ENCODE data around the gene SLCO3A1. TPM values are rescaled to one million over a fixed set of nuclear protein-coding genes. Genes with fewer than 3 reads are reported as not detected.

Gene SLCO3A1
- total RNA-seq, 1 experiment from 2014 or later: 37.8 TPM

DNA sequence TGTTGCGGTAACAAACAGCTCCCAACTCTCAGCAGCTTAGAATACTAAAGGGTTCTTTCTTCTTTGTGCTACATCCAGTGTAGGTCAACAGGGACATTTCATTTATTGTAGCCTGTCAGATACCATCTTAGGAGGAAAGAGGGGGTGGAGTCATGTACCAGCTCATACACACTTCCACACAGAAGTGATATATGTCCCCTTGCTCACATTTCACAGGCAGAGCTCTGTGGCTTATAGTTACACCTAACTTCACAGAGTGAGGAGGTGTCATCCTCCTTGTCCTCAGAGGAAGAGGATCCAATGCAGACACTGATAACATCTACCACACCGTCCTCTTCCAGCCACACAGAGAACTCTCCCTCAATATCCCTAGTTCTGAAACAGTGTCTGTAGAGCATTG lies 247.2 kb downstream of the SLCO3A1 start:
- Histone ChIP-seq H3F3A (ENCODE audit: insufficient read depth, low read depth) (no peaks in the 10 kb centered on the region), H4K20me1 (ENCODE audit: insufficient read depth) (no peaks in the 10 kb centered on the region), H3K9me2 (ENCODE audit: insufficient read depth) (no peaks in the 10 kb centered on the region), H3K27ac (no peak overlapping the region), H3K27me3 (ENCODE audit: insufficient read depth, low read depth) (no peaks in the 10 kb centered on the region), H3K36me3 (ENCODE audit: low read depth) (no peaks in the 10 kb centered on the region), H3K79me2 (ENCODE audit: low read depth) (no peaks in the 10 kb centered on the region), H3K4me3 (no peak overlapping the region), H3K9me3 (ENCODE audit: insufficient read depth, low read depth) (no peaks in the 10 kb centered on the region), H2AFZ (no peak overlapping the region), H3K4me2 (no peak overlapping the region), H3K4me1 (replicated peaks; ENCODE audit: insufficient read depth) (no peaks in the 10 kb centered on the region)
- no TSS peak for BruUV-seq (replicated peaks)
- ChIA-PET CTCF (no interaction called here), POLR2A (ENCODE audit: unreplicated experiment) (no interaction called here)
- intact Hi-C loops (cut with micrococcal nuclease; ENCODE audit: unreplicated experiment): no loop called here
- DNase-seq: no peak
- TF ChIP-seq EZH2 (IDR thresholded peaks at IDR 0.05; ENCODE audit: low read depth): no peak
- TF ChIP-seq, protein P1, sequence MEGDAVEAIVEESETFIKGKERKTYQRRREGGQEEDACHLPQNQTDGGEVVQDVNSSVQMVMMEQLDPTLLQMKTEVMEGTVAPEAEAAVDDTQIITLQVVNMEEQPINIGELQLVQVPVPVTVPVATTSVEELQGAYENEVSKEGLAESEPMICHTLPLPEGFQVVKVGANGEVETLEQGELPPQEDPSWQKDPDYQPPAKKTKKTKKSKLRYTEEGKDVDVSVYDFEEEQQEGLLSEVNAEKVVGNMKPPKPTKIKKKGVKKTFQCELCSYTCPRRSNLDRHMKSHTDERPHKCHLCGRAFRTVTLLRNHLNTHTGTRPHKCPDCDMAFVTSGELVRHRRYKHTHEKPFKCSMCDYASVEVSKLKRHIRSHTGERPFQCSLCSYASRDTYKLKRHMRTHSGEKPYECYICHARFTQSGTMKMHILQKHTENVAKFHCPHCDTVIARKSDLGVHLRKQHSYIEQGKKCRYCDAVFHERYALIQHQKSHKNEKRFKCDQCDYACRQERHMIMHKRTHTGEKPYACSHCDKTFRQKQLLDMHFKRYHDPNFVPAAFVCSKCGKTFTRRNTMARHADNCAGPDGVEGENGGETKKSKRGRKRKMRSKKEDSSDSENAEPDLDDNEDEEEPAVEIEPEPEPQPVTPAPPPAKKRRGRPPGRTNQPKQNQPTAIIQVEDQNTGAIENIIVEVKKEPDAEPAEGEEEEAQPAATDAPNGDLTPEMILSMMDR (conservative IDR thresholded peaks at IDR 0.05): no peak

GRCh38 chr15:92101708-92102394 lies 248.3 kb downstream of the SLCO3A1 start:
- BruUV-seq (replicated peaks): no TSS peak
- no peaks in the 10 kb centered on the region for H3F3A ChIP-seq (ENCODE audit: insufficient read depth, low read depth)

DNA sequence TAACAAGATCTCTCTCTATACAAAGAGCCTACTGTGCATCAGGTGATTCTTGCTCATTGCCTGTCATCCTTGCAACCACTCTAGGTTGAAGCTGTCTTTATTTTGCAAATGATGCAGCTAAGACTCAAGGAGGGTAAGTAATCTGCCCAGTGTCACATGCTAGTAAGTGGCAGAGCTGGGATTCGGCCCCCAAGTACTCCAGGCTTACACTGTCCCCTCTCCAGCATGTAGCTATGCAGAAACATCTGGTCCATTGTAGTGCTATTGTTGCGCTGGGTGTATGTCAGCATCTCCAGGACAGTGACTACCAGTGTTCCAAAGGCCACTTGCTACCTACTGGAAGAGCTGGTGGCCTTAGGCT lies 248.9 kb downstream of the SLCO3A1 start:
- H3K9me2 ChIP-seq (ENCODE audit: insufficient read depth): no peaks in the 10 kb centered on the region
- no peak overlapping the region for H3K27ac ChIP-seq
- no peak for DNase-seq
- no peak overlapping the region for H3K4me2 ChIP-seq
- no peak overlapping the region for H2AFZ ChIP-seq
- H3K27me3 ChIP-seq (ENCODE audit: insufficient read depth, low read depth): no peaks in the 10 kb centered on the region
- H3K36me3 ChIP-seq (ENCODE audit: low read depth): no peaks in the 10 kb centered on the region
- H3K79me2 ChIP-seq (ENCODE audit: low read depth): no peaks in the 10 kb centered on the region
- no peaks in the 10 kb centered on the region for H3F3A ChIP-seq (ENCODE audit: insufficient read depth, low read depth)
- no peaks in the 10 kb centered on the region for H3K9me3 ChIP-seq (ENCODE audit: insufficient read depth, low read depth)
- intact Hi-C loops (cut with micrococcal nuclease; ENCODE audit: unreplicated experiment): no loop called here
- TF ChIP-seq, protein P1 (conservative IDR thresholded peaks at IDR 0.05): no peak
- no peak for TF ChIP-seq EZH2 (IDR thresholded peaks at IDR 0.05; ENCODE audit: low read depth)
- no peaks in the 10 kb centered on the region for H3K4me1 ChIP-seq (replicated peaks; ENCODE audit: insufficient read depth)
- ChIA-PET CTCF (no interaction called here), POLR2A (ENCODE audit: unreplicated experiment) (no interaction called here)
- H3K4me3 ChIP-seq: no peak overlapping the region
- no TSS peak for BruUV-seq (replicated peaks)
- no peaks in the 10 kb centered on the region for H4K20me1 ChIP-seq (ENCODE audit: insufficient read depth)

More at GRCh38 chr15:92101708-92102394, 248.3 kb downstream of the SLCO3A1 start:
- no peaks in the 10 kb centered on the region for H3K27me3 ChIP-seq (ENCODE audit: insufficient read depth, low read depth)
- H3K4me3 ChIP-seq: no peak overlapping the region
- no peak overlapping the region for H3K27ac ChIP-seq
- H3K36me3 ChIP-seq (ENCODE audit: low read depth): no peaks in the 10 kb centered on the region
- no peaks in the 10 kb centered on the region for H3K79me2 ChIP-seq (ENCODE audit: low read depth)
- intact Hi-C loops (cut with micrococcal nuclease; ENCODE audit: unreplicated experiment): no loop called here
- H3K4me1 ChIP-seq (replicated peaks; ENCODE audit: insufficient read depth): no peaks in the 10 kb centered on the region
- no peak overlapping the region for H3K4me2 ChIP-seq
- H2AFZ ChIP-seq: no peak overlapping the region
- no peak for DNase-seq
- POLR2A ChIA-PET (ENCODE audit: unreplicated experiment): no interaction called here
- no peaks in the 10 kb centered on the region for H3K9me3 ChIP-seq (ENCODE audit: insufficient read depth, low read depth)
- TF ChIP-seq EZH2 (IDR thresholded peaks at IDR 0.05; ENCODE audit: low read depth): no peak
- TF ChIP-seq, protein P1 (conservative IDR thresholded peaks at IDR 0.05): no peak
- H3K9me2 ChIP-seq (ENCODE audit: insufficient read depth): no peaks in the 10 kb centered on the region
- no peaks in the 10 kb centered on the region for H4K20me1 ChIP-seq (ENCODE audit: insufficient read depth)
- CTCF ChIA-PET: interaction anchor here (0.6 kb wide), 1 partner anchor 124 kb away, joined by 3 read pairs; no protein-coding TSS in a partner anchor

Measured in PC-9 (cell line).